G401.6 (cell line): ENCODE results near the gene TNS3.

Source experiments
- FAIRE-seq: peaks from 2 replicates; lab custom pipeline; 2012; peaks lifted over from hg19 to GRCh38; lab: Jason Lieb, UNC

The TNS3 gene

DNA sequence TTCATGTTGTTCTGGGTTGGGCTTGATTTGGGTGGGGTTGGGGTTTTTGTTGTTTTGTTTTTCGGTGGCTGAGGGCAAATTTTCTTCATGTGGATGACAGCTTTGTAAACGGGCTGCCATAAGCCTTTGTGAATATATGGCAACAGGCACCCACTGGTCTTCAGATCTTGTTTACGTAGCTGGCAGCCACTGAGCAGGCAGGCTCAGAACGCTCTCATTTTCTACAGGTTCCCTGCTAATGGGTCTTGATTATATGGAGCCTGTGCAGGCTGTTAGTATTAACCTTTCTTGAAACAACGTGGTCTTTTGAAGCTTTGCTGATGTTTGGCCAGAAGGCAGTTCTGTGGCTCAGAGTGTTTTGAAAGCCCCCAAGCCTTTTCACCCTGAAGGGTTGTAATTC, 199.7 kb downstream of the TNS3 start:
- FAIRE-seq = no peak

DNA sequence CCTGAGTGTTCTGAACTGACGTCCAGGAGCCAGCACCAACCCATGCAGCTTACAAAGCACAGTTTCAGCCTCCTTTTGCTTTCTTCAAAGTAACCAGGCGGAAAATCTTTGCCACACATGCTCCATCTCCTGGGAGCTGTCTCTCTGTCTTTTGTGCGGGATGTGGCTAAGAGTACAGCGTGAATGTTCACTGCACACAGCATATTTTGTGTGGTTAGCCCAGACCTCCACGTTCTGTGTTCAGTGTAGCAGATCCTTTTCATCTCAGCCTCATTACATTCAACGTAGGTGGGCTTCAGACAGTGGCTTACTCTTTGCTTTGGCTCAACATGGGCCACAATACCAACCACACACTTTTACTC, 200.8 kb downstream of the TNS3 start:
- no peak for FAIRE-seq

DNA sequence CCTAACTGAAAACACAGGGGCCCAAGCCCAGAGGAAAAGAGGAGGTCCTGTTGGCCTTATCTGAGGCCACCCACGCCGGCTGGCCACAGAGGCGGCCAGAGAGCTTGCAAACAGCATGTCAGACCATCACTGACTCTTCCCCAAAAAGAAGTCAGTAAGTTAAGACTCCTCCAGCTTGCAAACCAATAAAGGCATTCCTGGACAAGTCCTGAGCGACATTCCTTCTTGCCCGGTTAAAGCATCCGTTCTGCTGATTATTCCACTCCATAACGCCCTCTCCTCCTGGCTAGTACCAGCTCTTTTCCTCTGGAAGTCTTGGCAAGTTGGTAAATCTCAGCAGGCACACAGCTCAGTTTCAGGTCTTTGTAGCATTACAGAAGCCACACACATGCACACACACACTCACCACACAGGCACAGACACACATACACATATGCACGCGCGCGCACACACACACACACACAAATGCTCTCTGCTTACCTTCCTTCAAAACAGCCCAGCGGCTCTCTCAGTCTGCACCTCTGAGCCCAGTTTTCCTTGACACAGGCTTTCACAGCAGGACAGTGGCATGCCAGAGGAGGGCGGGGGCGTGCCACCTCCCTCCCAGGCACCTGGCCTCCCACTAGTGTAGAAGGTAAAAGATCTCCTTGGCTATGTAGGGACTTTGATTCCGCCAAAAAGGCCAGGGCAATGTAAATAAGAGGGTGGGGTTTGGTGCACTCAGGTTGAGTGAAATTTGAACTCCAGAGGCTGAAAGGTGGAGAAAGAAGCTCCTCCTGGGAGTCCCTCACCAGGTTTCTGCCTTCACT, 201.4 kb downstream of the TNS3 start:
- FAIRE-seq = no peak

DNA sequence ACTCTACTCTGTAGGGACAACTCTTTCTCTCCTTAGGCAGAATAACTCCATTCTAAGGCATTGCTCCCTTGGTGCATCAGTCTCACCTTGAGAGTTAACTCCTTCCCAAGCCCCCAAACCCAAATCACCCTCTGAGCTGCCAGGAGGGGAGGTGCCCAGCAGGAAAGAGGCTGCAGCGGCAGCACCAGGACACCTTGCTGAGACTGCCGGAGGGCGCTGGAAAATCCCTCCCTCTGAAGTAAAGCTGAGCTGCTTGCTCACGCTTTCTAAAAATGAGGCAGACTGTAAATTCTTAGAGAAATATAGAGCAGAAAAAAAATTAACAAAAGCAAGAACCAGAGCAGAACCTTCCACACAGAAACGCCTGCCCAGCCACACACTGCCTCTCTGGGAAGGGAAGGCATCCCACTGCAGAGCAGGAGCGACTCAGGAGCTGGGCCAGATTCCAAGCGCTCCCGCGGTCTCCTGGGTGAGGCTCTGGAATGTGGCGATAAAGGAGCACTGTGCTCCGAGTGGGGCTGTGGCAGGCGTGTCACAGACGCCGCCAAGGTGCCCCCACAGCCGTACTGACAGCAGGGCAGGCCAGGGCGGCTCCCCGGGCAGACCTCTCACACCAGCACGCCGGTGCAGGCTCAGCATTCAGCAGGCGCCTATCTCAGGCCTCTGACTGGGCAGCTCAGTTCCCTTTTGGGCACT, 202.1 kb downstream of the TNS3 start:
- FAIRE-seq = no peak

GRCh38 chr7:47378728-47379395, 203.0 kb downstream of the TNS3 start:
- FAIRE-seq = no peak

- no peak for FAIRE-seq
These were observed 204.2 kb downstream of the TNS3 start for GRCh38 chr7:47377741-47378140.

GRCh38 chr7:47376991-47377616, 204.8 kb downstream of the TNS3 start:
- no peak for FAIRE-seq

- no peak for FAIRE-seq
These were observed 206.6 kb downstream of the TNS3 start for GRCh38 chr7:47375121-47375938.

- FAIRE-seq = no peak
These were observed 207.4 kb downstream of the TNS3 start for GRCh38 chr7:47374538-47374937.

DNA sequence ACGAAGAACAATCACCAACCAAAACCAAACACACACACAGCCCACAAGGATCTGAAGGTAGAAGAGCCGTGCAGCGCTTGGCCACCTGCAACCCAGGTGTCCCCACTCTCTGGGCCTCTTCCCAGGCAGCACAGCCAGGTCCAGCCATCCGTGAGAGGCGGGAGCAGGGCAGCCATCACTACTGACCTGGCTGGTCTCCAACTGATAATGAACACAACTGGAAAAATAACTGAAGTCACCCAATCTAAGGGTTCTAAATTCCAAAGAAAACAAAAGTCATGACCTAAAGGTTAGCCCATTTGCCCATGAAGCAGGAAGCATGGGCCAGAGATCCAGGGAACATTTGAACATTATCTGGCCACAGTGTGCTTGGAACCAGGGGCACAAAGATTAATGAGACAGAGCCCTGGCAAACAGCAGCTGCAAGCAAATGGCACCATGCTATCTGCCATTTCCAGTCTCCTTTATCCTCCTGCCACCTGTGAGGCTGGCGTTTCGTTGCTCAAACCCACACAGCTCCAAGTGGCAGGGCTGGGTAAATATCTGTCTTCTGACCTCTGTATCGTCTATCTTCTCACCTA, 207.9 kb downstream of the TNS3 start:
- no peak for FAIRE-seq

GRCh38 chr7:47371733-47372368, 210.1 kb downstream of the TNS3 start:
- FAIRE-seq = no peak

- FAIRE-seq = no peak
These were observed 210.6 kb downstream of the TNS3 start for GRCh38 chr7:47371317-47371716.

- FAIRE-seq = no peak
These were observed 211.4 kb downstream of the TNS3 start for GRCh38 chr7:47370461-47371042.

DNA sequence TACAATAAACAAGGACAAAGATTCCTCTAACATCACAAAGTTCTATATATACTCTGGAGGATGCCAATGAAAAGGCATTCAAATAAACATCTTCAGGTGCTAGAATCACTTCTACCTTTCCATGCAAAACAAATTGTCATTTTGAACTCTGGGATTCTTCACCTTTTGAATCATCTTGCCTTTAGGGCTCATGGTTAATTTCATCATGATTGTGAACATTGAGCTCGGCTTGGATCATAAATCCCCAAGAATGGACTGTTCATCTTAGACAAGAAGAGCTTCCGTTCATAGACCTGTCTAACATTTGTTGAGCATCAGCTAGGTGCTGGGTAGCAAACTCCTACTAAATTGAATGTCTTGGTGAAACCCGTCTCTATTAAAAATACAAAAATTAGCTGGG, 212.2 kb downstream of the TNS3 start:
- no peak for FAIRE-seq

DNA sequence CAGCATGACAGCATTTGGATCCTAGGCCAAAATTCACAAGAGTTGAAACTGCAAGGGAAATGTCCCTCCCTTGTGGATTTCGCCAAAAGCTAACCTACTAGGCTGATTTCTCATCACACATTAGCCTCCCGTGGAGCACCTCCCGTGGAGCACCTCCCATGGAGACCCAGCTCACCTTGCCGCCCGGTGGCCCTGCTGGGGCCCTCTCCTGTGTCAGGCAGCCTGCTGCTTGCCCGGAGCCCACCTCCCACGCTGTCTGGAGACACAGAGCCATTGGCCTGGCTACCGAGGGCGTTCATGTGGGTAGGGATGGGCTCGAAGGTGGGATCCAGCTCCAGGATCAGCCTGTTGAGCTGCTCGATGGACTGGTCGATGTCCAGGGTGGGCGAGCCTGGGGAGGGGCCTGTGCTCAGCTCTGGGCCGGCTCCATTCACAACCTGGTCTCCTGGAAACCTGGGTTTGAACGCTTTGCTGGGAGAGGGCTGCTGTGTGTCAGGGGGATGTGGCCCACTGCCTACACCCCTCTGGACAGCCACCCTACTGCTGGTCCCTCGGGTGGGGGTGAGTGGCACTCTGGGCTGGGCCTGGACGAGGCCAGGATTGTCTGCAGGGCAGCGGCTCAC, 213.6 kb downstream of the TNS3 start:
- no peak for FAIRE-seq

GRCh38 chr7:47367369-47367768, 214.5 kb downstream of the TNS3 start:
- no peak for FAIRE-seq

- no peak for FAIRE-seq
These were observed 215.0 kb downstream of the TNS3 start for GRCh38 chr7:47366960-47367359.

DNA sequence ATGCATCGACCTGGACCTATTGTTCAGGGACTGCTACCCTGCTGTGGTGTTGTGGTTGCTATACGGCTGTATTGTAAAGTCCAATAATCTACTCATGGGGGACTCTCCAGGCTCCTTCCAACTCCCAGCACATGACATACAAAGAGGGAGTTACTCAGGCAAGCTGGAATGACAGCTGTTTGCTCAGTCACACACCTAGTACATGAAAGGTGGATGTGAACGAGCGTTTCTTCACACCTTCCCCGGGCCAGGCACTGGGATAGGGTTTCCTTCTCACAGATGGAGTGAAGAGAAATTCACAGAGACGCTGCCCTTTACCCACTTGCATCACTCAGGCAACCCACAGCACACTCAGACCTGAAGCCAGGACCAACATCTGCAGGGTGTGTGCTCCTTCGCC, 215.7 kb downstream of the TNS3 start:
- FAIRE-seq = no peak

- FAIRE-seq = no peak
These were observed 218.9 kb downstream of the TNS3 start for GRCh38 chr7:47362984-47363383.

GRCh38 chr7:47361746-47362215, 220.1 kb downstream of the TNS3 start:
- no peak for FAIRE-seq
